H9 (cell line): ENCODE measurements around the gene KRT85. TPM values are rescaled to one million over a fixed set of nuclear protein-coding genes. Genes with fewer than 3 reads are reported as not detected.

Experiments used
- DNase-seq: peaks from one replicate; pipeline ENCODE4 v3.0.0-alpha.2; 2017
- H2AFZ ChIP-seq: one replicate; pipeline ENCODE4 v1.6.1; 2013; ENCODE audit warnings: mild to moderate bottlenecking, low read length, control low read depth, moderate library complexity
- H2AK5ac ChIP-seq: 2 replicates; pipeline ENCODE4 v1.6.1; 2013; ENCODE audit warnings: low read length, control low read depth, mixed read lengths; ENCODE audit not compliant: insufficient read length
- H2BK120ac ChIP-seq: one replicate; pipeline ENCODE4 v1.6.1; 2013; ENCODE audit warnings: low read depth, mild to moderate bottlenecking, low read length, control low read depth, inconsistent platforms; ENCODE audit not compliant: poor library complexity, severe bottlenecking
- H2BK12ac ChIP-seq: 2 replicates; pipeline ENCODE4 v1.6.1; 2013; ENCODE audit warnings: low read length, control low read depth, mixed read lengths, low read depth; ENCODE audit not compliant: insufficient read length
- H2BK15ac ChIP-seq: 2 replicates; pipeline ENCODE4 v1.6.1; 2013; ENCODE audit warnings: low read depth, low read length, control low read depth
- H2BK20ac ChIP-seq: one replicate; pipeline ENCODE4 v1.6.1; 2013; ENCODE audit warnings: low read depth, mild to moderate bottlenecking, low read length, control low read depth, inconsistent platforms; ENCODE audit not compliant: poor library complexity, severe bottlenecking
- H2BK5ac ChIP-seq: 2 replicates; pipeline ENCODE4 v1.6.1; 2013; ENCODE audit warnings: low read length, control low read depth, mixed read lengths; ENCODE audit not compliant: insufficient read length
- H3K14ac ChIP-seq: 2 replicates; pipeline ENCODE4 v1.6.1; 2013; ENCODE audit warnings: low read length, control low read depth; ENCODE audit not compliant: insufficient read depth
- H3K18ac ChIP-seq: 2 replicates; pipeline ENCODE4 v1.6.1; 2013; ENCODE audit warnings: low read depth, mild to moderate bottlenecking, mixed read lengths, low read length, control low read depth; ENCODE audit not compliant: insufficient read length
- H3K23ac ChIP-seq: 2 replicates; pipeline ENCODE4 v1.6.1; 2013; ENCODE audit warnings: low read length, control low read depth, mixed read lengths, low read depth; ENCODE audit not compliant: insufficient read length
- H3K23me2 ChIP-seq: 2 replicates; pipeline ENCODE4 v1.6.1; 2013; ENCODE audit warnings: low read depth, mild to moderate bottlenecking, mixed read lengths, low read length, control low read depth; ENCODE audit not compliant: insufficient read length, poor library complexity, severe bottlenecking
- H3K27ac ChIP-seq: 2 replicates; pipeline ENCODE4 v1.5.1; 2013; ENCODE audit warnings: low read length, control low read depth, mixed read lengths, low read depth; ENCODE audit not compliant: insufficient read length
- H3K27me3 ChIP-seq: 2 replicates; pipeline ENCODE4 v1.6.1; 2013; ENCODE audit warnings: low read length, control low read depth, inconsistent platforms; ENCODE audit not compliant: insufficient read depth
- H3K4ac ChIP-seq: 2 replicates; pipeline ENCODE4 v1.6.1; 2013; ENCODE audit warnings: low read depth, mild to moderate bottlenecking, control low read depth, inconsistent platforms, low read length, moderate library complexity
- H3K4me1 ChIP-seq: 2 replicates; pipeline ENCODE4 v1.6.1; 2013; ENCODE audit warnings: low read length, control low read depth, inconsistent platforms; ENCODE audit not compliant: insufficient read depth
- H3K4me2 ChIP-seq: 2 replicates; pipeline ENCODE4 v1.6.1; 2013; ENCODE audit warnings: low read length, control low read depth, mixed read lengths; ENCODE audit not compliant: insufficient read length, insufficient read depth
- H3K56ac ChIP-seq: 2 replicates; pipeline ENCODE4 v1.6.1; 2013; ENCODE audit warnings: low read depth, mild to moderate bottlenecking, mixed read lengths, low read length, control low read depth; ENCODE audit not compliant: insufficient read length
- H3K79me1 ChIP-seq: 2 replicates; pipeline ENCODE4 v1.6.1; 2013; ENCODE audit warnings: low read depth, mild to moderate bottlenecking, moderate library complexity, low read length, control low read depth, inconsistent platforms; ENCODE audit not compliant: insufficient read depth, poor library complexity, severe bottlenecking
- H3K79me2 ChIP-seq: 2 replicates; pipeline ENCODE4 v1.6.1; 2013; ENCODE audit warnings: low read length, control low read depth, inconsistent platforms; ENCODE audit not compliant: insufficient read depth
- H3K9ac ChIP-seq: 2 replicates; pipeline ENCODE4 v1.6.1; 2013; ENCODE audit warnings: low read length, control low read depth, mixed read lengths; ENCODE audit not compliant: insufficient read length; ENCODE audit errors: extremely low read depth
- H3K9me3 ChIP-seq: one replicate; pipeline ENCODE4 v1.6.1; 2013; ENCODE audit warnings: low read depth, low read length, inconsistent platforms; ENCODE audit not compliant: control insufficient read depth
- H3T11ph ChIP-seq: one replicate; pipeline ENCODE4 v1.6.1; 2013; ENCODE audit warnings: mild to moderate bottlenecking, low read length, control low read depth, inconsistent platforms
- H4K20me1 ChIP-seq: one replicate; pipeline ENCODE4 v1.6.1; 2013; ENCODE audit not compliant: control insufficient read depth, insufficient read length, insufficient read depth
- H4K5ac ChIP-seq: 2 replicates; pipeline ENCODE4 v1.6.1; 2013; ENCODE audit warnings: low read depth, mild to moderate bottlenecking, mixed read lengths, low read length, control low read depth; ENCODE audit not compliant: insufficient read length
- H4K8ac ChIP-seq: replicated peaks from 2 replicates; pipeline ENCODE4 v1.6.1; 2013; ENCODE audit warnings: low read length, control low read depth, mixed read lengths, low read depth; ENCODE audit not compliant: insufficient read length
- H4K91ac ChIP-seq: 2 replicates; pipeline ENCODE4 v1.6.1; 2013; ENCODE audit warnings: low read depth, mild to moderate bottlenecking, moderate library complexity, mixed read lengths, low read length, control low read depth; ENCODE audit not compliant: insufficient read length
- H3K27ac Mint-ChIP-seq, 3 experiments: 2 replicates in 2 of 3; 3 replicates in 1 of 3; pipeline ENCODE4 v1.8.0; 2020 to 2021; ENCODE audit warnings: mixed read lengths in 3 of 3, mild to moderate bottlenecking in 1 of 3, moderate library complexity in 1 of 3
- H3K27me3 Mint-ChIP-seq: 2 replicates; pipeline ENCODE4 v1.8.0; 2021; ENCODE audit warnings: low read depth, mild to moderate bottlenecking, moderate library complexity, mixed read lengths
- H3K36me3 Mint-ChIP-seq, 3 experiments: 2 replicates in 2 of 3; 3 replicates in 1 of 3; pipeline ENCODE4 v1.8.0; 2020 to 2021; ENCODE audit warnings: low read depth in 3 of 3, mixed read lengths in 3 of 3; ENCODE audit not compliant: insufficient read depth in 1 of 3
- H3K4me1 Mint-ChIP-seq, 2 experiments: 2 replicates each; pipeline ENCODE4 v1.8.0; 2020; ENCODE audit warnings: mixed read lengths in 2 of 2
- H3K4me3 Mint-ChIP-seq, 2 experiments: 2 replicates in 1 of 2; 3 replicates in 1 of 2; pipeline ENCODE4 v1.8.0; 2020 to 2021; ENCODE audit warnings: mild to moderate bottlenecking in 2 of 2, mixed read lengths in 2 of 2, moderate library complexity in 1 of 2
- H3K9me3 Mint-ChIP-seq, 2 experiments: 2 replicates in 1 of 2; 3 replicates in 1 of 2; pipeline ENCODE4 v1.8.0; 2020; ENCODE audit warnings: mild to moderate bottlenecking in 2 of 2, mixed read lengths in 2 of 2, moderate library complexity in 1 of 2
- WGBS: extraction: QIAGEN DNeasy Blood & Tissue Kit; methylation state at CpG from one replicate; pipeline ENCODE4 v1.1.7; 2013; ENCODE audit warnings: missing lambda C conversion rate, low lambda C conversion rate, mixed read lengths; ENCODE audit not compliant: insufficient read length; ENCODE audit errors: extremely low coverage; 5-methylcytosine and 5-hydroxymethylcytosine counted together
- total RNA-seq: library from RNA; stranded (reverse); gene quantifications from 2 replicates; pipeline ENCODE4 v1.2.1, GENCODE V29; 2021
- TF ChIP-seq, protein P1 (sequence below): fragments of 200-600 bp; sonication (generic); conservative IDR thresholded peaks from 3 replicates; pipeline ENCODE4 v1.8.0; 2021; ENCODE audit warnings: antibody characterized with exemption, mild to moderate bottlenecking

KRT85 gene
- total RNA-seq, 1 experiment from 2014 or later = not detected

DNA sequence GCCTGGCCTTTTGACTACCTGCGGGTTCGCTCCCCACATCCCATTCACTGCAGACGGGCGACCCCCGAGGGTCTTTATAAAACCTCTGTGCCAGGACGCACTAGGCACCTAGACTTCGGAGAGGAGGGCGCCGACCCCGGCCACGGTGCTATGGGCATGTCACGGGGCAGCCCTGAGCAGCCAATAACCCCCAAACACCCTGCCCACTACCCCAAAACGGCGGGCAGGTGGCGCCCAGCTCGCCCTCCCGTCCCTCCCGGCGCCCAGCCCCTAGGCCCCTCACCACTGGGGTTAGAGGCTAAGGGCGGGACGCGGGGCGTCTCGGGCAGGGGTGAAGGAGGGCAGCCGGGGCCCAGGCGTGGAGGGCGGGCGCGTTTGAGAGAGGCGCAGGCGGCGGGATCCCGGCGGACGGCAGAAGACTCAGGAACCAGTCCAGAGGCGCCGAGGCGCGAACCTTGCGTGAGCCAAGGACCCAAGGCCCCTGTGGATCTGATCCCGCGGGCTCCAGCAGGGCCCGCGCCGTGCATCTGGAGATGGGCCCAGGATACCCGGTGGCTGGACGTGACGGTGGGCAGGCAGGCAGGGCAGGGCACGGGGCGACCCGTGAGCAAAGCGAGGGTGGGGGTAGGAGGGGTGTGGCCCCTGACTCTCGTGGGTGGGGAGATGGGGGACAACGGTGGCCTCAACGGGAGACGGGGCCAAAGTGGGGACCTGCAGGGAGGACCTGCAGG lies 11.1 kb downstream of the KRT85 start:
- no peak overlapping the region for H3K27ac ChIP-seq
- no peak overlapping the region for H3T11ph ChIP-seq
- H3K27me3 ChIP-seq = no peaks in the 10 kb centered on the region
- Mint-ChIP-seq H3K4me1 (peaks cover 13 to 18% of the 10 kb centered on the region in 2 experiments), H3K9me3 (no peaks in the 10 kb centered on the region; a peak in 1 of 5 replicates), H3K27me3 (peaks cover 8% of the 10 kb centered on the region; the same call in 1 of the 2 replicates), H3K4me3 (no peak overlapping the region), H3K27ac (no peak overlapping the region), H3K36me3 (no peaks in the 10 kb centered on the region)
- H3K79me1 ChIP-seq = no peaks in the 10 kb centered on the region
- H2BK12ac ChIP-seq = no peak overlapping the region
- H3K18ac ChIP-seq = no peak overlapping the region
- H2AK5ac ChIP-seq = no peak overlapping the region
- no peaks in the 10 kb centered on the region for H3K23me2 ChIP-seq
- no peak overlapping the region for H3K56ac ChIP-seq
- H4K8ac ChIP-seq = no peak overlapping the region
- H2BK20ac ChIP-seq = no peak overlapping the region
- no peaks in the 10 kb centered on the region for H4K20me1 ChIP-seq
- no CpG with 5 or more reads among the region's 56 CpGs for WGBS
- TF ChIP-seq, protein P1, sequence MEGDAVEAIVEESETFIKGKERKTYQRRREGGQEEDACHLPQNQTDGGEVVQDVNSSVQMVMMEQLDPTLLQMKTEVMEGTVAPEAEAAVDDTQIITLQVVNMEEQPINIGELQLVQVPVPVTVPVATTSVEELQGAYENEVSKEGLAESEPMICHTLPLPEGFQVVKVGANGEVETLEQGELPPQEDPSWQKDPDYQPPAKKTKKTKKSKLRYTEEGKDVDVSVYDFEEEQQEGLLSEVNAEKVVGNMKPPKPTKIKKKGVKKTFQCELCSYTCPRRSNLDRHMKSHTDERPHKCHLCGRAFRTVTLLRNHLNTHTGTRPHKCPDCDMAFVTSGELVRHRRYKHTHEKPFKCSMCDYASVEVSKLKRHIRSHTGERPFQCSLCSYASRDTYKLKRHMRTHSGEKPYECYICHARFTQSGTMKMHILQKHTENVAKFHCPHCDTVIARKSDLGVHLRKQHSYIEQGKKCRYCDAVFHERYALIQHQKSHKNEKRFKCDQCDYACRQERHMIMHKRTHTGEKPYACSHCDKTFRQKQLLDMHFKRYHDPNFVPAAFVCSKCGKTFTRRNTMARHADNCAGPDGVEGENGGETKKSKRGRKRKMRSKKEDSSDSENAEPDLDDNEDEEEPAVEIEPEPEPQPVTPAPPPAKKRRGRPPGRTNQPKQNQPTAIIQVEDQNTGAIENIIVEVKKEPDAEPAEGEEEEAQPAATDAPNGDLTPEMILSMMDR = no peak
- H3K9me3 ChIP-seq = no peaks in the 10 kb centered on the region
- no peak for DNase-seq
- H2BK15ac ChIP-seq = no peak overlapping the region
- no peaks in the 10 kb centered on the region for H3K4me1 ChIP-seq
- H3K9ac ChIP-seq = no peak overlapping the region
- H2BK5ac ChIP-seq = no peak overlapping the region
- no peak overlapping the region for H3K4ac ChIP-seq
- H2BK120ac ChIP-seq = no peak overlapping the region
- H4K5ac ChIP-seq = no peak overlapping the region
- no peak overlapping the region for H3K4me2 ChIP-seq
- H3K14ac ChIP-seq = no peak overlapping the region
- H3K23ac ChIP-seq = no peak overlapping the region
- no peak overlapping the region for H2AFZ ChIP-seq
- H3K79me2 ChIP-seq = no peaks in the 10 kb centered on the region
- H4K91ac ChIP-seq = no peak overlapping the region
